Astrocyte (in vitro differentiated cells and primary cell): ENCODE results near the gene CDKAL1.

Experiments used
- EZH2 ChIP-seq: IDR thresholded peaks from 2 replicates; pipeline ENCODE4 v1.6.1; 2012; ENCODE audit warnings: mild to moderate bottlenecking, low read length, inconsistent platforms; ENCODE audit not compliant: insufficient read depth
- TF ChIP-seq, protein P1 (sequence below): IDR thresholded peaks from 2 replicates; pipeline ENCODE4 v1.5.1; 2011; ENCODE audit warnings: low read depth, mild to moderate bottlenecking, inconsistent platforms, low read length, moderate library complexity; ENCODE audit not compliant: insufficient read depth

DNA sequence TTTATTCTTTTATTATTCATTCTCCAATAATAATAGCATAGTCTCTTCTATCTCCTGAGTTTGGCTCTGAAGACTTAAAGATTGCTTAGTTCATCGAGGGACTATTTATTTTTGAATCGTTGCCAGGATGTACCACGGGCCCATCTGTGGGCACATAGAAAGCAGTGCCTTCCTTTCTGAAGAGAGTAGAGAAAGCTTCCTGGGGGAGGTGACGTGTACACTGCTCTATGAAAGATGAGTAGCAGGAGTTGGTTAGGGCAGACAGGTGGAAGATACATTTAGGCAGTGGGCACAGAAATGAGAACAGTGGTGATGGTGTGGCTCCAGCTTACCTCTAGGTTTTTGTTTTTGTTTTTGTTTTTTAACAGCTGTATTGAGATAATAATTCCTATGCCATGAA, 98.4 kb downstream of the CDKAL1 start:
- TF ChIP-seq, protein P1, sequence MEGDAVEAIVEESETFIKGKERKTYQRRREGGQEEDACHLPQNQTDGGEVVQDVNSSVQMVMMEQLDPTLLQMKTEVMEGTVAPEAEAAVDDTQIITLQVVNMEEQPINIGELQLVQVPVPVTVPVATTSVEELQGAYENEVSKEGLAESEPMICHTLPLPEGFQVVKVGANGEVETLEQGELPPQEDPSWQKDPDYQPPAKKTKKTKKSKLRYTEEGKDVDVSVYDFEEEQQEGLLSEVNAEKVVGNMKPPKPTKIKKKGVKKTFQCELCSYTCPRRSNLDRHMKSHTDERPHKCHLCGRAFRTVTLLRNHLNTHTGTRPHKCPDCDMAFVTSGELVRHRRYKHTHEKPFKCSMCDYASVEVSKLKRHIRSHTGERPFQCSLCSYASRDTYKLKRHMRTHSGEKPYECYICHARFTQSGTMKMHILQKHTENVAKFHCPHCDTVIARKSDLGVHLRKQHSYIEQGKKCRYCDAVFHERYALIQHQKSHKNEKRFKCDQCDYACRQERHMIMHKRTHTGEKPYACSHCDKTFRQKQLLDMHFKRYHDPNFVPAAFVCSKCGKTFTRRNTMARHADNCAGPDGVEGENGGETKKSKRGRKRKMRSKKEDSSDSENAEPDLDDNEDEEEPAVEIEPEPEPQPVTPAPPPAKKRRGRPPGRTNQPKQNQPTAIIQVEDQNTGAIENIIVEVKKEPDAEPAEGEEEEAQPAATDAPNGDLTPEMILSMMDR: no peak
- no peak for TF ChIP-seq EZH2
